ENCODE measurements around the gene MAPKBP1.

Gene MAPKBP1

GRCh38 chr15:41810651-41811431 lies 36.6 kb downstream of the MAPKBP1 start:
- DNase-seq = no peak

DNA sequence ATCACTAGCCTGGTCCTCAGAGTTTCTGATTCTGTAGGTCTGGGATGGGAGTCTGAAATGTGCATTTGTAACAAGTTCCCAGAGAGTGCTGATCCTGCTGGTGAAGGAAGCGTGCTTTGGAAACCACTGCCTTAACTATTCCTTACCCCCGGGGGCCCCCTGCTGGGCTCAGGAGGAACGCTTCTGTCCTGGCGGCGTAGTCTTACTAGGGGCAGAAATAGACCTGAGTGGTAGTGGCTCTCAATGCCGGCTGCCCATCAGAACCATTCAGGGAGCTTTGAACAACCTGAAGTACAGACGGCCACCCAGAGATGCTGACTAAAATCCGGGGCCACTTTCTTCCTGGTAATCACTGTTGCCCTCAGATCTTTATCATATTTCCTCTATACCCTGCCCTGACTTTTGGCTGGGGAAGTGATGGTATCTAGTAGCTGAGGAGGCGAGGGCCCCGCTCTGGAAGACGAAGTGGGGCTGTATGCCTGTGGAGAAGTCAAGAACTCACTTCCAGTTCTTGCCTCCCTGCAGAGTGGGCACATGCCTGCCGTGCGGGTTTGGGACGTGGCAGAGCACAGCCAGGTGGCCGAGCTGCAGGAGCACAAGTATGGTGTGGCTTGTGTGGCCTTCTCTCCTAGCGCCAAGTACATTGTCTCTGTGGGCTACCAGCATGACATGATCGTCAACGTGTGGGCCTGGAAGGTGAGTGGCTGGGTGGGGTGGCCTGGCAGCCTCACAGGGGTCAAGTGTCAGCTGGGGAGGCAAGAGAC lies 37.3 kb downstream of the MAPKBP1 start:
- peak; percentile 15 to 67 for DNase-seq

- no peak for DNase-seq
Observed at GRCh38 chr15:41812820-41813375, 38.6 kb downstream of the MAPKBP1 start.

GRCh38 chr15:41813426-41813825 lies 39.1 kb downstream of the MAPKBP1 start:
- DNase-seq = no peak

- no peak for DNase-seq
Observed at GRCh38 chr15:41814534-41814933, 40.2 kb downstream of the MAPKBP1 start.

DNA sequence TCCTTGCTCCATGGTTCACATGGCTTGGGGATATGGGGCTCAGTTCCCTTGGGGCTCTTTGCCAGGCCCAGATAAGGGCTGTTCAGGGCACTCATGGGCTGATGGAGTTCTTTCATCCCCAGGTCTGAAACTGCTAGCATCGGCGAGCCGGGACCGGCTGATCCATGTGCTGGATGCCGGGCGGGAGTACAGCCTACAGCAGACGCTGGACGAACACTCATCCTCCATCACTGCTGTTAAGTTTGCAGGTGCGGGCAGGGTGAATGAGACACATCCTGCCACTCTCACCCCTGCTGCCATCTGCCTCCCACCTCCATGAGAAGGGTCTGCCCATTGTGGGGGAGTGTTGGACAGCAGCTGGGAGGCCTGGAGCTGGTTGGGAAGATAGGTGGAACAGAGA lies 42.5 kb downstream of the MAPKBP1 start:
- DNase-seq = no peak

DNA sequence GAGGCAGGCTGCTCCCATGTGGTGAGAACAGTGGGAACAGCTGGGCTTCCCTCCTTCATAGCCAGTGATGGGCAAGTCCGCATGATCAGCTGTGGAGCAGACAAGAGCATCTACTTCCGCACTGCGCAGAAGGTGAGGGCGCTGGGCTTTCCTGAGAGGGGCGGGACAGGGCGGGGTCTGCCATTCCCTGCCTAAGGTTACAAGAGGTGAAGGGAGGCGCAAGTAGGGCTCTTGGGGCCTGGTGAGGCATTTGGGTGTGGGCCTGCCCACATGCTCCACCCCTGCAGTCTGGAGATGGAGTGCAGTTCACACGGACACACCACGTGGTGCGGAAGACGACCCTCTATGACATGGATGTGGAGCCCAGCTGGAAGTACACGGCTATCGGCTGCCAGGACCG lies 43.0 kb downstream of the MAPKBP1 start:
- DNase-seq = no peak

- DNase-seq = no peak
Observed at GRCh38 chr15:41817781-41818180, 43.5 kb downstream of the MAPKBP1 start.

DNA sequence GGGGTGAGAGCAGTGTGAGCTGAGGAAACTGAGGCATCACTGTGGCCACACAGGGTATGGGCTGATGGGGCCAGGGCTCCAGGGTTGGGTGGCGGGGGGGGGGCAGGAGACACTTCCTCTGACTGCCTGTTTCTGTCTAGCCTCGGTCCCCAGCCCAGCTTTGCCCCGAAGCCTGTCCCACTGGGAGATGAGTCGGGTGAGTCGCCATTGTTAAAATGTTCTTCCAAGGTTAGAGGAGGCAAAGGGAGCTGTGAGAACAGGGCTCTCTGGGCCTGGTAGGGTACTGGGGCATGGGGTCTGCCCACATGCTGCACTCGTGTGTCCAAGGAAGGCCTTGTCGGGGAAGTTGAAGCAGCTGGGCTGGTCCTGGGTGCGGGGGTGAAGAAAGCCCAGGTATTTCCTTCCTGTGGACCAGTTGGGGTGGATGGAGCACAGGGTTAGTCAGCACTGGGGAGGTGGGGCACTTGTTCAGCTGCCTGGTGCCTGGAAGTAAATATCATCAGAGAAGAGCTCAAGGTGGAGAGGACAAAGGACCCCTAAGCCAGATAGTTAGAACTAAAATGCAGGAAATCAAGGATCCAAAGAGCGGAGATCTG lies 45.3 kb downstream of the MAPKBP1 start:
- no peak for DNase-seq

DNA sequence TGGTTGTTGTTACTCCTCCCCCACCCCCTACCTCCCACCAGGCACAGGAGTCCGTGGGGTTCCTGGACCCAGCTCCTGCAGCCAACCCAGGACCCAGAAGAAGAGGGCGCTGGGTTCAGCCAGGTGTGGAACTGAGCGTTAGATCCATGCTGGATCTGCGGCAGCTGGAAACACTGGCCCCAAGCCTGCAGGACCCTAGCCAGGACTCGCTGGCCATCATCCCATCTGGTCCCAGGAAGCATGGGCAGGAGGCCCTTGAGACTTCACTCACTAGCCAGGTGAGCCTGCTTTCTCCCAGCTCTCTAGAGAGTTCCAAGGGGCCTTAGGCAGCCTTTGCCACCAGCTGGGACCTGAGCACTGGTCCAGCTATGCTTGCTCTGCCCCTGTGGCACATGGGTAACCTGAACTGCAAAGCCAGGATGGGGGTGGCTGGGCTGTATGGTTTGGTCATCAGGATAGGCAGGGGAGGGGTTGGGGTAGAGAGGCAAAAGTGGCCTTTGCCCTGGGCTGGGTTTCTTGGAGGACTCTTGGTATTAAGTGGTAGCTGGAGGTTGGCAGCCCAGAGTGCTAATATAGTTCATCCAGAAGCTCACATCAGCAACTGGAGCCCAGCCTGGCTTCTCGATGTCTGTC lies 46.6 kb downstream of the MAPKBP1 start:
- DNase-seq = no peak

DNA sequence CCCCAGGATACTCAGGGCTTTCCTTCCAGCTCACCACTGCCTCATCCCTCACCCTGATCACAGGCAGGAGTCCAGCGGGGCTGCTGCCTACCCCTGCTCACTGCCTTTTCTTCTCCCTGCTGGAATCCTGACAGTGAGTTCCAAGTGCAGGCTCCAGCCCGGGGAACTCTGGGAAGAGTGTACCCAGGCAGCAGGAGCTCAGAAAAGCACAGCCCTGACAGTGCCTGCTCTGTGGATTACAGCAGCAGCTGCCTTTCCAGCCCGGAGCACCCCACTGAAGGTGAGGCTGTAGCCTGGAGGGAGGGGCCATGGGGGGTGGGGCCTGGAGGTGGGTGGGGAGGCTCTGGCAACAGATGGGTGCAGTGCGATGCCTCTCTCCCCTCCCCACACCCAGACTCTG lies 47.5 kb downstream of the MAPKBP1 start:
- DNase-seq = no peak

DNA sequence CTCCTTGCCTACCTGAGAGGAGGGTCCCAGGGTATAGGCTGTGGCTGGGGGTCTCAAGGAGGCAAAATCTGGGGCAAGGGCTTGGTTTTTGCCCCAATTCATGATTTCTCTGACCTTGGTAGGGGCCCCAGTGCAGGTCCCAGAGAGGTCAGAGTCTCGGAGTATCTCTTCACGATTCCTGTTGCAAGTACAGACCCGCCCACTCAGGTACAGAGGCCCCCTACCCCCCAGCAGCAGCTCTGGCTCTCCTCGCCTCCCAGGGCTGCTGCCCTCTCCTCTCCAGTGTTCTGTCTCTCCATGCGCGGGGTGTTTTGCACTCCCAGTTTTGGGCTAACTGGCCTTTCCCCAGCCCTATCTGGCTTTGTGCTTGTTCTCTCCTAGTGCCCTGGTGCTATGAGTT lies 48.2 kb downstream of the MAPKBP1 start:
- no peak for DNase-seq

DNA sequence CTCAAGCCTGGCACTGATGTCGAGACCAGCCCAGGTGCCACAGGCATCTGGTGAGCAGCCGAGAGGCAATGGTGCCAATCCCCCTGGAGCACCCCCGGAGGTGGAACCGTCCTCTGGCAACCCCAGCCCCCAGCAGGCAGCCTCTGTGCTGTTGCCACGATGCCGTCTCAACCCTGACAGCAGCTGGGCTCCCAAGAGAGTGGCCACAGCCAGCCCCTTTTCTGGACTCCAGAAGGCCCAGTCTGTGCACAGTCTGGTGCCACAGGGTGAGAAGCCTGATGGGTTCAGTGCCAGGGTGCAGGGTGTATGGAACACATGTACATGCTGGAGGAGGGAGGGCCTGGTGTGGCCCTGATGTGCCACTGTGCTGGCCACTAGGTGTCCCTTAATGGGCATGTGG lies 48.7 kb downstream of the MAPKBP1 start:
- DNase-seq = no peak

GRCh38 chr15:41823502-41823901 lies 49.2 kb downstream of the MAPKBP1 start:
- DNase-seq = no peak

GRCh38 chr15:41824062-41824745 lies 49.9 kb downstream of the MAPKBP1 start:
- DNase-seq = no peak

DNA sequence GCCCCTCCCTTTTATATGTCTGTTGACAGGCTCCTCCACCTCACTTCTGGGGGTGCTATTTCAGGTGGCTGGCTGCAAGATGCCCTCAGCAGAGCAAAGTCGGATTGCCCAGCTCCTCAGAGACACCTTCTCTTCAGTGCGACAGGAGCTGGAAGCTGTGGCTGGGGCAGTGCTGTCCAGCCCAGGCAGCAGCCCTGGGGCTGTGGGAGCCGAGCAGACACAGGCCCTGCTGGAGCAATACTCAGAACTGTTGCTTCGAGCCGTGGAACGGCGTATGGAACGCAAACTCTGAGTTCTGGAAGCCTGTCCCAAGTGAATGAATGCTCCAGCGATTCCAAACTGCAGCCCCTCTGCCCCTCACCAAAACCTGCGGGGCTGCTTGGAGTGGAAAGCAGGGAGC lies 50.9 kb downstream of the MAPKBP1 start:
- DNase-seq = no peak

DNA sequence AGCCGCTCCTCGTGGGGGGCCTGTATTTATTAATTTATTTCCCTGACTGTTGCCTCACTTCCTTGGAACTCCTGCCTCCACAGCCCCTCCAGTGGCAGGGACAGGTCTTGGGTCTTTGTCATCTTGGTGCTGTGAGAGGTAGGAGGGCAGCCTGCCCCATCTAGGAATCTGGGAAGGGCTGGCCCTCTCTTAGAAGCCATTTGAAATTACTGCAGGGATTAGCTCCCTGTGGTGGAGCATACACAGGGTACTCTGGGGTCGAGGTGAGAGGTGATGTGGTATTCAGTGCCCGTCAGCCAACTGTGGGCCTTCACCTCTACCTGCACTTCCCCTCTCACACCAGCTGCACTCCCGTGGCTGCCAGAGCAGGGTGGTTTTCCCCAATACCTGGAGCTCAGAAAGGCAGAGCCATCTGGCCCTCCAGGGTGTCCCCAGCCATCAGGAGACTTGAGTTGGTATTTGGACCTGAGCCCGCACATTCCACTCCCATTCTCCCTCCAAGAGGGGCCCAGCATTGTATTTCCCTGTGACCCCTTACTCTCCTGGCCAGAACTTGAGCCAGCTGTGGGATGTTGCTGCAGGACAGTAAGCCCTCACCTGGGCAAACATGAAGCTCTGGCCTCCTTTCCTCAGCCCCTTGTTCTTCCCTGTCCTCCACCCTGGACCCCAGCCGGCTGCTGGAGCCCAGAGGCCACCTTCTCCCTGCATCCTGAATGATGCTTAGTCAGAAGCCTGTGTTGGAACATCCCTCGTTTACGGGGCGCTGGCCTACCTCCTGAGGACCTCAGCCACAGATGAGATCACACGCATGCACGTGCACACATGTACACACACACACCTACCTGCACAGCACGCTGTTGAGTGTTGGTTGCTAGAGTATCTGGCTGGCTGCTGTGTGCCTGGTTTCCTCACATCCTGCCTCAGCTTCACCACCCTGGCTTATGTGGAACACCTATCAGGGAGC lies 51.6 kb downstream of the MAPKBP1 start:
- no peak for DNase-seq

DNA sequence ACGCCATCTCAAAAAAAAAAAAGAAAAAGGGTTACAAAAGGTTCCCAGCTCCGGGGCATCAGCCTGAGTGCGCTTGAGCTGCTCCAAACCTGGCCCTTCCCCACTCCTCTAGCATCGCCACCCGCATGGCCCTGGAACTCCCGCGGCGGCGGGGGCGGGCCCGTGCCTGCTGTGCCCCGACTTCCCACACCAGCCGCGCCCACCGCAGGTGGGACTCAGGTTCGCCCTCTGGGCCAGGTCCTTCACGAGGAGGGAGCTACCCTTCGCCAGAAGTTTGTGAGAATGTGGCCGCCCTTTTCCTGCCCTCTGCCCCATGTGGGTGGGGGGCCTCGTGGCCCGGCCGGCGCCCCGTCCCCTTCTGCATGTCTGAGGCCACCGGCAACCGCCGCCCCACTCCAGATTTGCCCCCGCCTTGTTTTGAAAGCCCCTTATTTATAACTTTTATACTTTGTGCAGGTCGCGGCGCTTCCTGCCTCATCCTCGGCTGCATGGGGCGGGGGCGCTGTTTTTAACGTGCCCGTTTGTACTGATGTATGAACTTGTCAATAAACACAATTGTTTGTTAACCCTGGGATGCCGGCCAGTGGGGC lies 53.1 kb downstream of the MAPKBP1 start:
- no peak for DNase-seq

GRCh38 chr15:41827880-41828806 lies 53.9 kb downstream of the MAPKBP1 start, which contains the start of gene JMJD7:
Gene JMJD7 (plus strand): TSS chr15:41828092. CDS start chr15:41828125, 33 bp downstream.
- peak; percentile 54 to 89 for DNase-seq

DNA sequence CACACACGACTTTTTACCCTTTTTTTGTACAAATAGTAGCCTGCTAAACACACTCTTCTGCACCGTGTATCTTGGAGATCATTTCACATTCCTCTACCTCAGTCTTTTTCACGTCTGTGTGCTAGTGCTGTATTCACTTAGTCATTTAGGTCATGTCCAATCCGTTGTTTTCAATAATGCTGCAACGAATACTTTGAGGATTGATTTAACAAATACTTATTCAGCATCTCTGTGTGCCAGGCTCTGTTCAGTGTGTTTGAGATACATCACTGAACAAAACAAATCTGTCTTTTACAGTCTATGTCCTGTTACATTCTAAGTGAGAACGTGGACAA lies 54.5 kb downstream of the MAPKBP1 start:
- no peak for DNase-seq

Measured in NCI-H446 (cell line).